ENCODE measurements around the gene SLC34A3.

The SLC34A3 gene

GRCh38 chr9:137278721-137279711 lies 48.3 kb downstream of the SLC34A3 start:
- no peak for DNase-seq

- DNase-seq: no peak
Measured at GRCh38 chr9:137279741-137280473, 49.2 kb downstream of the SLC34A3 start.

DNA sequence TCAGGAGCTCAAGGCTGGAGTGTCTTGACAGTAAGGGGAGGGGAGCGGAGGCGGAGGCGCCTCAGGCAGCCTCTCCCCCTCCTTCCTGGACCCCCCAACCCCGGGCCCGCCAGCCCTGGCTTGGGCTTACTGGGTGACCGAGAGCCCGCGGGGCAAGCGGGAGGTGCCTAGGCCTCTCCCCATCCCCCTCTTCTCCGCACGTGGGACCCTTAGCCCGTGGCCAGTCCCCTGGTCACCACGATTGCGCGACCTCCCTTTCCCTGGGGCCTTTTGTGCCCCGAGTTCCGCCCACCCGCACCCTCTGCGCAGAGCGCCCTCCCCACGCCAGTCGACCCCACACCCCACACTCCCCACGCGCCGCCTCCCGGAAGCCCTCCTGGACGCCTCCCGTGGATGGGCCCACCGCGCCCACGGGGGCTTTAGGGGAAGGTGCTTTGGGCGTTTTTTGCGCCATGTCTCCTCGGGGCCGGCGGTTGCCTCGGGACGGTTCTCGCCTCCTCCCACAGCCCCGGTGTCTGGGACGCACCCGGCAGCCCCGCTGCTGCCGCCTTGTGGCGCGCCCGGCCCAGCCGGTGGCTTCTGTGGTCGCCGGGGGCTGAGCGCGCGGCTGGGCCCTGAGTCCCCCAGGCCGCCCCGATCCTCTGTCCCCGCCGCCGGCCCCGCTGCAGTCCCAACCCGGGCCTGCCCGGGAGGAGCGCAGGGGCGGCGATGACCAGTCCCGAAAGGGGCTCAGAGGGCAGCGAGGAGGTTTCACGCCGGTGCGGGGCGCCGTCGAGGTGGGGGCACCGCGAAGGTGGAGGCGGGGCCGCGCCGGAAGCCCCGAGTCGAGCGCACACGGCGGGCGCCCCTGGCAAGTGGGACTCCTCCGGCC lies 50.0 kb downstream of the SLC34A3 start:
- DNase-seq: no peak

DNA sequence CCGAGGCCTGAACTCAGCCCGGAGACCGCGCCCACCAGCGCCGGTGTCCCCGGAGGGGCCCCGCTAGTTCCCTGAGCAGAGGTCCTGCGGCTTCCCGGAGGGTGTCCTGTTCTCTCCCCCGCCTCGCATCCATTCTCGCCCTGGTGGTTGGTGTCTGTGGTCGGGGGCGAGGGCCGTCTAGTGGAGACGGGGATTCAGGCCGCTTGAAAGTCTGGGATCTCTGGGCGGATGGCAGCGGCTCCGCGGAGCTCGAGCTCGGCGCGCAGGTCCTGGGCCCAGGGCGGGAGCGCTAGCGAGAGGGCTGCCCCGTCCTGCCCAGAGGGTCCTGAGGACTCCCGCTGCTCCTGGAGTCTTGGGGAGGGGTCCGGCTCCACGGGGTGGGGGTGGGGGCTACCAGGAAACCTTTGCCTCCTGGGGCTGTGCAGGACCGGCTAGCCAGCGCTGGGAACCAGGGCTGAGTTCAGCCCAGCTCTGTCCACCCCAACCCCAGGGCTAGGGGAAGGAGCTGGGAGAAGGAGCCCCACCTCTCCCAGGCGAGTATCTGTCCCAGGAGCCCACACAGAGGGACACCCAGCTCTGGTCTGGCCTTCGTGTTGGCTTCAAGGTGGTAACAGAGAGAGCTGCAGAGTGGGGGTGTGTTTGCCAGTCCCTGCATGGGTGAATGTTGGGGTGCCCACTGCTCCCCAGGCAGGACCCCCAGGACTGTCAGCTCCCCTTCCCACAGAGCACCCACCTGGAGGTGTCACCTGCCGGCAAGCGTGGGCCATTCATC lies 50.8 kb downstream of the SLC34A3 start:
- DNase-seq: no peak

Measured in stimulated activated CD4-positive, alpha-beta T cell treated with anti-CD3 and anti-CD28 coated beads, Interleukin-4, amount 100 ng/mL, for 1 hour (primary cell).